GM19239 (cell line): ENCODE results near the gene PER2.

ENCODE experiments used
- DNase-seq: peaks from one replicate; pipeline ENCODE4 v3.0.0; 2011; ENCODE audit warnings: low spot score; ENCODE audit not compliant: insufficient read length
- FAIRE-seq: peaks from 2 replicates; lab custom pipeline; 2011; peaks lifted over from hg19 to GRCh38; lab: Jason Lieb, UNC

The PER2 gene

DNA sequence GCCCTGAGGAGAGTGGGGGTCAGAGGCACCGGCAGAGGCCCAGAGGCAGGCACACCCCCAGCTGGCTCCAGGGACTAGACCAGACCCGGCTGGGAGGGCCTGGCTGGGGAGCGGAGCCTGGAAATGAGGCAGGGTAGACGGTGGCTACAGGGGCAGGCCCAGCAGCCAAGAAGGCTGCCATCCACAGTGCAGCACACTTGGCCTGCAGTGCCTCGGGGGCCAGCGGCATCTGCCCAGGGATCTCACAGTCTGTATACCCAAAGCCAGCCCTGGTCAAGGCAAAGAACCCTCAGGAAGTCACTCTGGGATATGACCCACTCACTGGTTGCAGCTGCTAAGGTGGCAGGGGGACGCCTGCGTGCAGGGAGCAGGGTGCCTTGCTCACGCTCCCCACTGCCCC lies 17.8 kb downstream of the PER2 start:
- FAIRE-seq (no peak), DNase-seq (no peak)

DNA sequence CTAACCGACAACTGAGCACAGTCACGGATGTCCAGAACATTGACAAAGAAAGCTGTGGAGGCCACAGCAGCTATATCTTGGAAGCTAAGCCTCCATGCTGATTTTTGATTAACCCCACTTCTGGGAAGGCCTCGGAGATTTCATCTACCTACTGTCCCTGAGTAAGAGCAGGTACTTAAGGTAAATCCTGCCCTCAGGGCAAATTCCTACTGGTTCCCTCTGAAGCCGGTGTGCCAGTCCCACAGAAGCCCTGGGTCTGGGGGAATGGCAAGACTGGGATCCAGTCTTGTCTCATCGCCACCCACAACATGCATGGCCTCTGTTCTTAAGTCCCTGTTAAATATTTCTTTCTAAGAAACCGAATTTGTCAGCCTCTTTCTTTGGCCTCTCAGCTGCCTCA lies 18.7 kb downstream of the PER2 start:
- DNase-seq (no peak), FAIRE-seq (no peak)

DNA sequence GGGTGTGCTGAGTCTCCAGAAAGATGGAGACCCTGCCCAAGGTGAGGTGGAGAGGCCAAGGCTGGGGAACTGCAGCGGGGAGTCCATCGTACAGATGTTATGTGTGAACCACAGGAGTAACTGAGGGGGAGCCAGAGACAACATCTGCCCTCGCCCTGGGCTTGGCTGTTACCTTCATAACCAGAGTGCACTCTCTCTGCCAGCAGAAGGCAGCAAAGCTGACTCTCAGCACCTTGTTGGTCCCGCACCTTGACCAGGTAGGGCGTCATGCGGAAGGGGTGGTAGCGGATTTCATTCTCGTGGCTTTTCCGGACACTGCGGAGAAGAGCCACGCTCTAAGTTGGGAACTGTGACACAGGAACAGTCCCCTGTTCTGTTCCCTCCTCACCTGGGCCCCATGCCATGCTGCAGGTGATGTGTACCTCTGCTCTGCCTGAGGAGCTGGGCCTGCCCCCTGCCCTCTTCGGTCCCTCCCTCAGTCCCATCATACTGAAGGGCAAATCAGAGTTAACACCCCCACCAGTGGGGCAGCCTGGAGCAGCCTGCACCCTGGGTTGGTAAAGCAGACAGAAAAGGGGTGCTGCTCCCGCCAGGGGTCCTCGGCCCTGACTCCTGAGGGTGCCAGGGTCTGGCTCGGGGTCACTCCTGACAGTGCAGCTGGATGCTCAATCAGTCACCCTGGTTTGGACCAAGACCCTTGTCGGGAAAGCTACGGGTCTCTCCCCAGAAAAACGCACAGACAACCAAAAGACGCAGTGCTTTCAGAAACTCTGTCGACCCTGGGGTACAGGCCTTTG lies 20.3 kb downstream of the PER2 start:
- no peak for FAIRE-seq
- no peak for DNase-seq

DNA sequence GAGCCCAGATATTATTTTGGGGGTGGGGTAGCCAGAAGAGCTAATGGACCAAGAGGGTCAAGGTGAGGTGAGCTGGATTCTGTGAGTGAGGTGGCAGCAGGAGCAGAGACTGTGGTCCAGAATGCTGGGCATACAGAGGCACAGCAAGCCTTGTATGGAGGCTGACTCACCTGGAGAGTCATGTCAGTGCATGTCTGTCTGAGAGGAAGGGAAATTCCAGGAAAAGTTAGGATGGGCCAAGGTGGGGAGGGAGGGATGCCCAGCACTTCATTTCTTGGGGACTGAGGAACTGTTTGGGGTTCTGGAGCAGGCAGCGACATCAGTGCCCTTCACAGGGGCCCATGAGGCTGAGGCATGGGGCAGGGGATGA lies 21.1 kb downstream of the PER2 start:
- FAIRE-seq: no peak
- no peak for DNase-seq

DNA sequence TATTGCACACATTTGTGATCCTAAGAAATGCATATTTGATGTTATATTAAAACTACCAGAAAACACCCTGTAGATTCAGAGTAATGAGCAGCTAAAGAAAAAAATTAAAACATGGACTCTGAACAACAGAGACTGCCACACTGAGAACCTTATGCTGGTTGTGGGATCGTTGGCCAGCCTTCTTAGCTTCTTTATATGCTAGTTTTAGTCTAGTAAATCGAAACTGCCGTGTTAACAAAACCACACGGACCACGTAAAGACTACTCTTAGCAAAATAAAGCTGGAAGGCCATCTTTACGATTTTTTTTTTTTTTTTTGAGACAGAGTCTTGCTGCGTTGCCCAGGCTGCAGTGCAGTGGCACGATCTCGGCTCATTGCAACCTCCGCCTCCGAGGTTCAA lies 22.8 kb downstream of the PER2 start:
- no peak for DNase-seq
- no peak for FAIRE-seq

DNA sequence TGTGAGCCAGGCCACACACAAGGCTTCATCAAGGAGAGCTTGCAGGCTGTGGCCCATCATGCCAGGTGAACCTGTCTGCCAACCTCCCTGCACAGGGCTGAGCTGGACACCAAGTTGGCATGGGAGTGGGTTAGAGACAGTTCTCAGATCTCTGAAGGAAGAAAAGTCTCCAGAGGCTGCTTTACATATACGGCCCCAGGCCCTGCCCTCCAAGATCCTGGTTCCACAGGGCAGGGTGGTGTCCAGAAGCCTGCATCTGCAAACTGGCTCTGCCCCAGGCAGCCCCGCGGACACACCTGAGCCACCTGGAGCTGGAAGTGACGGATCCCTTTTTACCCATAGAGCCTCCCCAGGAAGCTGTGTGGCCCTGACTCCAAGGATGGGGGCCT lies 24.3 kb downstream of the PER2 start:
- DNase-seq (no peak), FAIRE-seq (no peak)

DNA sequence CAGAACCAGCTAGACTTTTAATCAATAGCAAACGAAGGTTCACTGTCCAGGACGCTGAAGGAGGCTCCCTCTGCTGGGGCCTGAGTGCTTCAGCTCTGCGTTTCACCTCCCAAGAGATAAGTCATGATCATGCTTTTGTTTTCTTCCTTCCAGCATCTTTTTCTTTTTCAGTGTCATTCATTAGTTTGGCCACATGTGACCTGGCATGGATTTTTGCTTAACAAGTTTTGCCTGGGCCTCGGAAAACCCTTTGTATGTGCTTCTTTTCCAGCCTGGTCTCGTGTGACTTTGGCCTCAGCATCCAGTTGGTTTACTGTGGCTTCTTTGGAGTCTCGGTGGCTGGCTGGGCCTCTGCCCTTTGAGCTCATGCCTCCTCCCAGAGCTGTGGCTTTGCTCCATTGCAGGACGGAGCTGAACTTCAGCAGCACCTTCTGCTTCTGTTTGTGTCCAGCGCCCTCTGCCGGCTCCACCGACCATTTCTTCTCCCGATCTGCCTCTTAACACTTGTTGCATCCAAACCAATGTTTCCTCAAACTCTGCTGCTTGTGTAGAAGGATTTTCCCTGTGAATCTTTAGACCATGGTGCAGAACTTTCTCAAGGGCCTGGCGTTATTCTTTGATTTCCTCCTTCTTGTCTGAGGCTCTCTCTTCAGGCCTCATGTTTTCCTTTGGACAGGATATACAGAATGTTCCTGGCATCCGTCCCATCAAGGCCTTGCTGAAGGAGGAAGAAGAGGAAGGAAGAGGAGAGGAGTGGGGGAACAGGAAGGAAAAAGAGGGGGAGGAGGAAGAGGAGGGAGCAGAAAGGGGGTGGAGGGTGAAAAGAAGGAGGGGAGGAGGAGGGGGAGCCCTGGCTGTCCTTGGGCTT lies 25.0 kb downstream of the PER2 start:
- DNase-seq (peak; percentile 79), FAIRE-seq (peak; percentile 97)

DNA sequence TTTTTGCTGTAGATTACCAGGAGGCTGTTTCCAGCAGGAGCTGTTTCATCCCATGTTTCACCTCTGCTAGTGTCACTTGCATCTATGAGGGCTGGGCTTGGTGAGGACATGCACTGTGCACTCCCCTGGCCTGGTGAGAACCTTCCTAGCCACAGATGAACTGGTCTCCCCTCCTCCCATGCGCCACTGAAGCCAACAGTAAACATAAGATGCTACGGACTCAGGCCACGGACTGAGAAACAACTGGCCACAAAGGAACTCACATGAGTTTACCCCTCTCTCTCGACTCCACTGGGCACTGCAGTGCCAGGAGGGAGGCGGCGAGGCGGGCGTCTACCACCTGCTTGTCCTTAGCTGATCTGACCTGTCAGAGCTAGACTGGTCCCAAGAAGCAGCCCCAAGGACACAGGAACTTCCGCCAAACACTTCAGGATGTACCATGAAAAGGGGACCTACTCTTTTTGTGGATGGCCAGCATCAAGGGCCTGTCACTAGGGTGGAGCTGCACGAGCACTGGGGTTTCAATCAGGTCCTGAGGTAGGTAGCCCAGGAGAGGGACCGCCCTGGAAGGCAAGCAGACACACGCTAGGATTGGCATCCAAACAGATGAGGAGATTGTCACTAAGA lies 25.8 kb downstream of the PER2 start:
- FAIRE-seq: no peak
- DNase-seq: no peak

DNA sequence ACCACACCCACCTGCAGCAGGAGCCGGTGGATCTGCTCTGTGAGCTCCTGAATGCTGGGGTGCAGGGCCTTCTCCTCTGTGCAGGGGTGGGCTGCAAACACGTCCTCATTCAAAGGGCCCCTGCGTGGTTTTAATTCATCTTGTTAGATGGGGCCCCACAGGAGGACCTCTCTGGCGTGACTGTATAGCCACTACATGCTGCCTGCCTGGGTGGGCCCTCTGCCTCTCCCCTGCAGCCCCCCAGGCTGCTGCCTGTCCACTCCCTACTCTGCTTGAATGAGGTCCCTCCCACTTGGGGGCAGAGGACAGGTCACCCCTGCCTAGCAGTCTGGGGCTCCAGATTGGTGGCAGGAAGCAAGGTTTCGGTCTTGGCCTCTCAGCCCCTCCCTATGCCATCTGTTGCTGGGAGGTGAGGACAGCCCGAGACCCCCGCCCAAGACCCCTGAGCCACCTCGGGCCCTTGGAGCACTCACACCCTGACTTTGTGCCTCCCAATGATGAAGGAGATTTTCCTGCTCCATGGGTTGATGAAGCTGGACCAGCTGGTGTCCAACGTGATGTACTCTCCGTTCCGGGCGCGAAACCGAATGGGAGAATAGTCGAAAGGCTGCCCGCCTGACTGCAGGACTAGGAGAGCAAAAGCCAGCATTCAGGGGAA lies 26.6 kb downstream of the PER2 start:
- DNase-seq (no peak), FAIRE-seq (no peak)

DNA sequence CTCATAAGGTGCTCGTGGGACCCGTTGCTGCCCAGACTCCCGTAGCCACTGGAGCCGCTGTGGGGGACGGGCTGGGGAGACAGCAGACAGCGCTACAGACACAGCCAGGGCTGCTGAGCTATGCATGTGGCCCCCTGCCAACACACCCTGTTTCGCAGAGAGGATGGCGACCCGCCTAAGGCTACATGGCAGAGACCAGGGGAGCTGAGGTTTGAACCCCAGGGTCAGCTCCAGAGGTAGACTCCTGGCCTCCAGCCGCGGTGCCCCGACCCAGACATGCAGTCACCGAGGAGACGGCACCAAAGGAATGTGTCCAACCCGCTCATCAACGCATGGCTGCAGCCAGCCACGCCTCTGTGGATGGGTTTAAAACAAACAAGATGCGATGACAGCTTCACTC lies 27.5 kb downstream of the PER2 start:
- FAIRE-seq: no peak
- no peak for DNase-seq

DNA sequence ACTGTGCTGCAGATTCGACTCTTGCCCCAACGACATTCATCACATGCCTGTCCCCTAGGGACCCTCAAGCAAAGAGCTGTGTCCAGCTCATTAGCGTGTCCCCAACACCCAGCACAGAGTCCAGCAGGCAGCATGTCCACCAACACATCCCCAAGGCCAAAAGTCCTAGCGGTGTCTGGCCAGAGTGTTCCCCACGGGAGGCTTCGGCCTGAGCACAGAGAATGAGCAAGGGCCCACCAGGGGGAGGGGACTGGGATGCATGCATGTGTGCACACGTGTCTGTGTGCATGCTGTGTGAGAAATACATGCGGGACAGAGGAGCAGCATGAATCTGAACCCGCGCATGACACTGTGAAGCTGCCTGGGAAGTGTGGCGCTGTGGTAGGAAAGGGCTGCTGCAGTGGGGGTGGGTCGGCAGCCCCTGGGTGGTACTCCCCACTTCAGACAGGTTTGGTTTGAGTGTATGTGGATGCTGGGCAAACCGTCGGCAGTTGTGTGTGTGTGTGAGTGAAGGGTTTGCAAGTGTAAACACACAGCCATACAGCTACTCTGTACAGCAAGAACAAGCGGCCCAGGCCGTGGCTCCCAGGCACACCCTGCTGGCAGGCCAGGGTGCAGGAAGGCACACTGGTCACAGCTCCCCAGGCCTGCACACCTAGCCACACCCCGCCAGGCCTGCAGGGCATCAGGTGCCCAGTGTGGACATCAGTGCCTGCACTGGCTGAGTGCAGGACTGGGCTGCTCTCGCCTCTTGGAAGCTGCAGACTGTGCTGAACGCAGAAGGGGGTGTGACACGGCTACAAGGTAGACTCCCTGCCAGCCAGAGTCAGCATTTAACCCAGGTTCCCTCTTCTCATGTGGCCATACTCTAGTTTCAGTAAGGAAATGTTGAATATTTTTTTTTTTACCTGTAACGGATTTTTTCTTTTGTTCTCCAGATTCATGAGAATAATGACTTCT lies 29.1 kb downstream of the PER2 start:
- DNase-seq (no peak), FAIRE-seq (no peak)

DNA sequence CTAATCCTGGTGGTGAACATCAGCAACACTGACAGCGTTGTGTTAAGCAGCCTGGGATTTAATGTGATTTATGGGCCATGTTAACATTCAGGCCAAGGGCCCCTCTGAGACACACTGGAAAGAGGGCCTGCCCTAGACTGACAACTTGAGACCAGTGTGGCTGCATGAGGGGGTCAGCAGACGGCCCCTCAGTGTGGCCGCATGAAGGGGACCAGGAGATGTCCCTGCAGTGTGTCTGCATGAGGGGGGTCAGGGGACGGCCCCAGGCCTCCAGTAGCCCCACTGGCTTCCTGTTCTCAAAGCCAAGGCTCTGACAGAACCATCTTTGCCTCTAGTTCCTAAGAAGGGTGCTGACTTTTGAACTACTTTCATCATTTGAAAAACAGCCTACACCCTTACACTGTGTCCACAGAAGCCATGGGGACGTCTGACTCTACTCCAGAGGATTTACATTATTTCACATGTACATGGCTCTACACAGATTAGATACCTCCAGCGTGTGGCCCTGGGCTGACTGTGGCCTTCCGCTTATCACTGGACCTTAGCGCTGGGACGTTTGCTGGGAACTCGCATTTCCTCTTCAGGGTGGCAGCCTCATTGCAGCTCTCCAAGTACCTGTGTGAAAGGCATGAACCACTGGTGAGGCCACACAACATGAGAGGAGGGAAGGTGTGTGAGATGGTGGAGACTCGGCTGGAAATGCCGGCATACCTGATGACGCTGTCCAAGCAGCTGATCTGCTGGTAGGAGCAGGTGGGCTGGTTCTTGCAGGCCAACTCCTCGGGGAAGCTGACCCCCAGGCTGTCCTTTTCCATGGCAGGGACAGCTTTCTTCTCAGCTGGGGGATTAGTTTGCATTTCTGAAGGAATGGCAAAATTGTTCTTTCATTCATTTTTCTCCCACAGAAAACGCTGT lies 30.4 kb downstream of the PER2 start:
- FAIRE-seq (no peak), DNase-seq (no peak)

DNA sequence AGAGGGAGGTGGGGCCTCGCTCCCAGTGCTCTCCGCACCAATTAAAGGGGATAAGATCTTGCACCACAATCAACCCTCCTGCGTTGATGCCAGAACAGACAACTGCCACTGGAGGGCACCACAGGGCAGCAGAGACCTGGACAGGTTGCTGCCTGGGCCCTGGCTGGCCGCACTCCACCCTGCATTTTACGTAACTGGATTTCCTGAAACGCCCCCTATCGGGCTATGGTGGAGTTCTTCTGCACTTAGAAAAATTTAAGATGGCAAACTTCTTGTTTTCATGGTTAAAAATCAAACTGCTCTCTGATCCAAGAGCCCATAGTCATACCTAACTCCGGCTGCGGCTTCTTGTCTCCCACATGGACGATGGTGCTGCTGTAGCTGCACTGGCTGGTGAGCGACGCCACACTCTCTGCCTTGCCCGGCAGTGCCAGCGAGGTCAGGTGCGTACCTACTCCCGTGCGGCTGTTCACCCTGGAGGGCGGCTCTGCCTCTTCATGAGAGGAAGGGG lies 31.8 kb downstream of the PER2 start:
- FAIRE-seq (no peak), DNase-seq (peak; percentile 65)

DNA sequence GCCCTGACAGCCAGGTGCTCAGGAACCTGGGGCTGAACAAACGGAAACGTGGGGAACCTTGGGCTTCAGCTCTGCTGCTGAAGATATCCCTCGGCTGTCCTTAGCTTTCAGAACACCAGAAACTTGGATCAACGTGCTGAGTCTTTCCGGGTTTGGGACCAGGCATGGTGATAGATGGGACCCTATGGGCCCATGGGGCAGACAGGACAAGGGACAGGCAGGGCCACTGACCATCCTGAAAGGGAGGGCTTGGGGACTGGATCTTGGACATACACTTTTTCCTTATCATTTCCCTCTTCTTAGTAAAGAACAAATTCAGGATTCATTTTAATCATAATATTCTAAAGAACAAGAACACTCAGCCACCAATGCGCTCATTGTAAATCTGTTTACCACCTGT lies 32.3 kb downstream of the PER2 start:
- FAIRE-seq (no peak), DNase-seq (no peak)

DNA sequence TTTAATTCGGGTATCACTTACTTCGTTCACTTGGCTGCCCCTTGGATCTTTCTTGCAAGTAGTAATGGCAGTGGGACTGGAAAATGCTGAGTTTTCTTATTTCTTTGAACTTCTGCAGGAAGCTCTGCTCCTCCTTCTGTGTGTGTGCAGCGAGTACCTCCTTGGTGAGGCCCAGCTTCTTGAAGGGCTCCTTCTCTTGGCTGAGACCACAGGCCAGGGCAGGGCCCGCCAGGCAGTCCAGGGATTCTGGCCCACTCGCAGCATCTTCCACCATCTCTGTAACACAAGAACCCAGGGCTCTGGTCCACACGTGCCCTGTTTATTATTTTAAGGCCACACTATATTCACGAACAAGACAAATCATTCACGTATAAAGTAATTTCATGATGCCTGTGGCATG lies 32.8 kb downstream of the PER2 start:
- no peak for DNase-seq
- no peak for FAIRE-seq

DNA sequence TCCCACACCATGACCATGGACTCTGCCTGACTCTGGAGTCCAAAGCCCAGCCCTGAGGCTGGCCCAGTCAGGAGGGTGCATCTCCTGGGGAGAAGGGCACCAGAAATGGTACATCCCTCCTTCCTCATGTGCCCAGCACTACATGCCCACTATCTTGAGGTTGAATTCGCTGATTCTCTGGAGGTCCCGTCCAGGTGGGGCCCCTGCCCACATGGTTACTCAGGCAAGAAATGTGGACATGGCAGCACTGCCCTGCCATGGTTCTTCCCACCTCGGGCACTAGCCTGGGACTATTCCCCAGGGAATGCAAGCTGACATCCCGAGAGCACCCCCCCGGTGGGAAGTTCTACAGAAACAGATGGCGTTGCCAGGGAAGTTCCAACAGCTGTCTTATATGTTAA lies 33.3 kb downstream of the PER2 start:
- FAIRE-seq: no peak

DNA sequence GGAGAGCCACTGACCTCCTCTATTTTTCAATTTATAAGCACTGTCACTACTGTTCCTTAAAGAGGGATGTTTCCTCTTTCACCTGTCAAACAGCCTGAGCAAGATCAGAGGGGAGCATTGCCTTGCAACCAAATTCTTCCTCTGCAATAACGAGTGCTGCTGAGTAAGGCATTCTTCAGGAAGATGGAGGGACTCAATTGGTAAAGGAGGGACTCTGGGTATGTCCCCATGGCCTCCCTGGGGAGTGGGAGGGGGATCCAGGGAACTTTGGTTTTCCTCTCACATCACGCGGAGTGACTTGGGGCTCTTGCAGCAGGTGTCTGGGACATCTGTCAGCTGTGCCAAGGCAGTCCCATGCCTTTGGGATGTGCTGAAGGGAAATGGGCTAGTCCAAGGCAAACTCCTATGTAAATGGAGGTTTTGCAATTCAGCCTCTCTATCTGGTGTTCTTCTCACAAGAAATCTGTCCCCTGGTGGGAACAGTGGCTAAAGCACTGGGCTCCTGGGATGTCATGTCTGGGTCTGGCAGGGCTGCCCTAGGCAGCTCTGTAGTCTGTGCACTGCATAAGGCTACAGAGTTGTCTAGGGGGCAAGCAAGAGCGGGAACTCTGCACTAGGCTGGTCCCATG lies 34.2 kb downstream of the PER2 start:
- no peak for DNase-seq
- no peak for FAIRE-seq

More for the DNA sequence above, 33.3 kb downstream of the PER2 start:
- DNase-seq: no peak
